ENCODE measurements around the gene RAVER2. TPM values are rescaled to one million over a fixed set of nuclear protein-coding genes. Genes with fewer than 3 reads are reported as not detected.

The RAVER2 gene
- total RNA-seq, 1 experiment from 2014 or later: 12.4 TPM

DNA sequence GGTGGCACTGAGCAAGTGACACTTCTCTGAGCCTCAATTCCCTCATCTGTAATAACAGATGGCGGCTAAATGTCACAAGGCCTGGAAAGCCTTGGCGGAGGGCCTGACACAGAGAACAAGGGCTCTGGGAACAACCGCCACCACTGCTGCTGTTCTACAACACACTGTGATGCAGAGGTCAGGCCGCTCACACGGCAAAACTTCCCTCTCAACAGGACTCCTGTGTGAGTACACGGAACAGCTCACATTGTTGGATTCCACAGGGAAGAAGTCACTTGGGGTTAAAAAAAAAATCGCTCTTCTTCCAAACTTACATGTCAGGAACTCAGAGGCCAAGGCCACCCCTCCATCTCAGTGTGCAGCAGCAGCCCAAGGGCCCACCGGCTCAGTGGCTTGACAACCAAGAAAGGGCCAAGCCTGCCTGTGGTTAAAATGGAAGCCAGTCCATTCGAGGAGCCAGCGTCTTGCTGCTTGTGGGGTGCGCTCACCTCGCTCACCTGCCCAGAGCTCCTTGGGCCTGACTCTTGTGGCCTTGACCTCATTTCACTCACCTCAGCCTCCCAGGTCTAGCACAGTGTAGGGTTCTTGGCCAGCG, 101.1 kb downstream of the RAVER2 start:
- ChIA-PET POLR2A (ENCODE audit: unreplicated experiment) (no interaction called here), CTCF (no interaction called here)
- Histone ChIP-seq H3K9me3 (ENCODE audit: insufficient read depth, low read depth) (no peaks in the 10 kb centered on the region), H3F3A (ENCODE audit: insufficient read depth, low read depth) (no peaks in the 10 kb centered on the region), H3K36me3 (ENCODE audit: low read depth) (0 out of 2 replicates have a peak, but pooled peaks cover 6% of the 10 kb centered on the region), H2AFZ (no peak overlapping the region), H3K27ac (no peak overlapping the region), H3K27me3 (ENCODE audit: insufficient read depth, low read depth) (no peaks in the 10 kb centered on the region), H3K4me2 (no peak overlapping the region), H3K9me2 (ENCODE audit: insufficient read depth) (no peaks in the 10 kb centered on the region), H3K4me3 (no peak overlapping the region), H3K79me2 (ENCODE audit: low read depth) (no peaks in the 10 kb centered on the region), H4K20me1 (ENCODE audit: insufficient read depth) (no peaks in the 10 kb centered on the region), H3K4me1 (replicated peaks; ENCODE audit: insufficient read depth) (no peaks in the 10 kb centered on the region; the same call in 1 of the 2 replicates)
- no TSS peak for BruUV-seq (replicated peaks)
- no peak for DNase-seq
- intact Hi-C loops (cut with micrococcal nuclease; ENCODE audit: unreplicated experiment): no loop called here
- TF ChIP-seq, protein P1, sequence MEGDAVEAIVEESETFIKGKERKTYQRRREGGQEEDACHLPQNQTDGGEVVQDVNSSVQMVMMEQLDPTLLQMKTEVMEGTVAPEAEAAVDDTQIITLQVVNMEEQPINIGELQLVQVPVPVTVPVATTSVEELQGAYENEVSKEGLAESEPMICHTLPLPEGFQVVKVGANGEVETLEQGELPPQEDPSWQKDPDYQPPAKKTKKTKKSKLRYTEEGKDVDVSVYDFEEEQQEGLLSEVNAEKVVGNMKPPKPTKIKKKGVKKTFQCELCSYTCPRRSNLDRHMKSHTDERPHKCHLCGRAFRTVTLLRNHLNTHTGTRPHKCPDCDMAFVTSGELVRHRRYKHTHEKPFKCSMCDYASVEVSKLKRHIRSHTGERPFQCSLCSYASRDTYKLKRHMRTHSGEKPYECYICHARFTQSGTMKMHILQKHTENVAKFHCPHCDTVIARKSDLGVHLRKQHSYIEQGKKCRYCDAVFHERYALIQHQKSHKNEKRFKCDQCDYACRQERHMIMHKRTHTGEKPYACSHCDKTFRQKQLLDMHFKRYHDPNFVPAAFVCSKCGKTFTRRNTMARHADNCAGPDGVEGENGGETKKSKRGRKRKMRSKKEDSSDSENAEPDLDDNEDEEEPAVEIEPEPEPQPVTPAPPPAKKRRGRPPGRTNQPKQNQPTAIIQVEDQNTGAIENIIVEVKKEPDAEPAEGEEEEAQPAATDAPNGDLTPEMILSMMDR (conservative IDR thresholded peaks at IDR 0.05): no peak
- TF ChIP-seq EZH2 (IDR thresholded peaks at IDR 0.05; ENCODE audit: low read depth): no peak

DNA sequence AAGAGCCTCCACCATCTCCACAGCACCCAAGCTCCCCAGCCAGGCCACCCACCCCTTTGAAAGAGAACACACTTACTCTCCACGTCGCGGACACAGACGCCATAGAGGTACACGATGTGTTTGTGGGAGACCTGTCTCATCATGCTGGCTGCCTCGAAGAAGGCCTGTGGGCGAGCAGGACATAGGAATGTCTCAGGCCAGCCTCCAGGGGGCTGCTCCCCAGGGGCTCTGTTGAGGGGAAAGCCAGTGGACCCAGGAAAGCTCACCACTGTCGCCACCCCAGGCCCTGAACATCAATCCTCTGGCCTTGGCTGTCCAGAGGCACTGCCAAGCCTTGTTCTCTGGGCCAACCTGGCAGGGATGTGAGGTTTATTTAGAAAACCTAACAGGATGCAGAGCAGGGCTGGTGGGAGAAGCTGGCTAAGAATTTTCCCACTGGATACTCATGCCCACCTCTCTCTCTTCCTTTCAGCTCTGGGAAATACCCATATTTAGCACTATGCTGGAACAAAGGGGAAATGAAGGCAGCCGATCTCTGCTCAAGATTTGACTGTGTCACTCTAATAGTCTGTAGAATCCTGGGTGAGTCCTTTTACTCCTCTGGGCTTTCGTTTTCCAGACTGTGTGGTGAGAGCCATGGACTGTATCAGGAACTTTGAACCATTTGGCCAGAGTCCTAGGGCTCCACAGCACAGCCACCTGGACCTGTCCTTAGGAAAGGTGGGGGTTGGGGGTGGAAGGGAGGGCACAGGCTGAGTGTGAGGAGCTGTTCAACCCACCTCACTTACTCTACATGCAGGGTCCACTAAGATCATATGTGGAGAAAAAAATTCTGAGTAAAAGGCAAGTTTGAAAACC, 101.9 kb downstream of the RAVER2 start:
- no peaks in the 10 kb centered on the region for H3K9me3 ChIP-seq (ENCODE audit: insufficient read depth, low read depth)
- H3K4me1 ChIP-seq (replicated peaks; ENCODE audit: insufficient read depth): no peaks in the 10 kb centered on the region; the same call in 1 of the 2 replicates
- no peak overlapping the region for H3K4me2 ChIP-seq
- ChIA-PET CTCF (no interaction called here), POLR2A (ENCODE audit: unreplicated experiment) (no interaction called here)
- intact Hi-C loops (cut with micrococcal nuclease; ENCODE audit: unreplicated experiment): no loop called here
- no peak overlapping the region for H3K4me3 ChIP-seq
- H2AFZ ChIP-seq: no peak overlapping the region
- H4K20me1 ChIP-seq (ENCODE audit: insufficient read depth): no peaks in the 10 kb centered on the region
- H3K9me2 ChIP-seq (ENCODE audit: insufficient read depth): no peaks in the 10 kb centered on the region
- DNase-seq: no peak
- no peak for TF ChIP-seq EZH2 (IDR thresholded peaks at IDR 0.05; ENCODE audit: low read depth)
- TF ChIP-seq, protein P1 (conservative IDR thresholded peaks at IDR 0.05): no peak
- H3F3A ChIP-seq (ENCODE audit: insufficient read depth, low read depth): no peaks in the 10 kb centered on the region
- no peaks in the 10 kb centered on the region for H3K27me3 ChIP-seq (ENCODE audit: insufficient read depth, low read depth)
- BruUV-seq (replicated peaks): no TSS peak
- no peaks in the 10 kb centered on the region for H3K36me3 ChIP-seq (ENCODE audit: low read depth)
- H3K79me2 ChIP-seq (ENCODE audit: low read depth): no peaks in the 10 kb centered on the region
- no peak overlapping the region for H3K27ac ChIP-seq

DNA sequence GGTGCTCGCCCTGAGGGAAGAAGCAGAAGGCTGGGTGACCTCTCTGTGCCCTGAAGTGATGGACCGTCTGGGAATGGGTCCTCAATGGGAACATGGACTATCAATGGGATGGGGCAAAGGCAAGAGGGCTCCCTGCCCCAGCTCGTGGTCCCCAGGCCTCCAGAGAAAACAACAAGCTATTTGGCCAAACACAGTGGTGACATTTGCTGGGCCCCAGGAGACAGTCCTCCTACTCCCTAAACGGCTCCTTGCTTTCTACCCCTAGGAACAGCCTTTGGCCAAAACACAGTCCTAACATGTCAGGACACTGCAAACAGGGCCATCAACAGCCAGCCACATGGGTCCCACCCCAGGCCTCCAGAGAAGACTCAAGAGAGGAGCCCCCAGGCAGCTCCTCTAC, 102.8 kb downstream of the RAVER2 start:
- Histone ChIP-seq H3K27ac (no peak overlapping the region), H3K27me3 (ENCODE audit: insufficient read depth, low read depth) (no peaks in the 10 kb centered on the region), H3F3A (ENCODE audit: insufficient read depth, low read depth) (no peaks in the 10 kb centered on the region), H3K36me3 (ENCODE audit: low read depth) (no peaks in the 10 kb centered on the region), H2AFZ (no peak overlapping the region), H3K9me3 (ENCODE audit: insufficient read depth, low read depth) (no peaks in the 10 kb centered on the region), H3K4me1 (replicated peaks; ENCODE audit: insufficient read depth) (no peaks in the 10 kb centered on the region), H3K9me2 (ENCODE audit: insufficient read depth) (no peaks in the 10 kb centered on the region), H3K4me3 (no peak overlapping the region), H4K20me1 (ENCODE audit: insufficient read depth) (no peaks in the 10 kb centered on the region), H3K79me2 (ENCODE audit: low read depth) (no peaks in the 10 kb centered on the region), H3K4me2 (no peak overlapping the region)
- DNase-seq: no peak
- TF ChIP-seq, protein P1 (conservative IDR thresholded peaks at IDR 0.05): no peak
- TF ChIP-seq EZH2 (IDR thresholded peaks at IDR 0.05; ENCODE audit: low read depth): no peak
- ChIA-PET POLR2A (ENCODE audit: unreplicated experiment) (no interaction called here), CTCF (no interaction called here)
- intact Hi-C loops (cut with micrococcal nuclease; ENCODE audit: unreplicated experiment): no loop called here
- no TSS peak for BruUV-seq (replicated peaks)

All from PC-9 (cell line).